Measurements from ENCODE around the gene RAP1GAP.

The RAP1GAP gene

DNA sequence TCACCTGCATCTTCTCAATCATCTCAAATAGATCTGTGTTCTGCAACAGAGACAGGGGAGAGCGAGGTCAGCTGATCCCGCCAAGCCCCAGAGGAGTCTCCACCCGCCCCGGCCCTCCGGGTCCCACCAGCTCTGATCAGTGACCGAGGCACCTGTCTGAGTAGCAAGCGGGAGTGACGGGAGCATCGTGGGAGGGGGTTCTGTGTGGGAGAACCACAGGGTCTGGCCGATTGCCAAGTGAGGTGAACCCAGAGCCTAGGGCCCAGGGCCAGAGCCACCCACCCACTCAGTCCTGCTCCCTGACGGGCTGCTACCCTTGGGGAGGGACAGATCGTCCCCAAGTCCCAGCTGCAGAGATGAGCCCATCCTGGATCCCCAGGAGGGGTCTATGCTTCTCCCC lies 49.1 kb downstream of the RAP1GAP start:
- H3K4me3 ChIP-seq (ENCODE audit: low read length), result peak overlapping the region; percentile 64
- no peak for DNase-seq (ENCODE audit: low read depth, low spot score)

- peak overlapping the region; percentile 64 for H3K4me3 ChIP-seq (ENCODE audit: low read length)
- DNase-seq (ENCODE audit: low read depth, low spot score), result no peak
Observed at GRCh38 chr1:21619375-21619947, 49.7 kb downstream of the RAP1GAP start.

- peak overlapping the region; percentile 64 for H3K4me3 ChIP-seq (ENCODE audit: low read length)
Observed at GRCh38 chr1:21618561-21619374, 50.4 kb downstream of the RAP1GAP start.

GRCh38 chr1:21618059-21618458 lies 51.1 kb downstream of the RAP1GAP start:
- no peak for DNase-seq (ENCODE audit: low read depth, low spot score)
- H3K4me3 ChIP-seq (ENCODE audit: low read length), result no peak overlapping the region

More at GRCh38 chr1:21618561-21619374, 50.4 kb downstream of the RAP1GAP start:
- DNase-seq (ENCODE audit: low read depth, low spot score), result no peak

- DNase-seq (ENCODE audit: low read depth, low spot score), result no peak
- H3K4me3 ChIP-seq (ENCODE audit: low read length), result no peak overlapping the region
Observed at GRCh38 chr1:21617126-21617738, 51.9 kb downstream of the RAP1GAP start.

- H3K4me3 ChIP-seq (ENCODE audit: low read length), result no peak overlapping the region
- DNase-seq (ENCODE audit: low read depth, low spot score), result no peak
Observed at GRCh38 chr1:21616372-21616771, 52.8 kb downstream of the RAP1GAP start.

DNA sequence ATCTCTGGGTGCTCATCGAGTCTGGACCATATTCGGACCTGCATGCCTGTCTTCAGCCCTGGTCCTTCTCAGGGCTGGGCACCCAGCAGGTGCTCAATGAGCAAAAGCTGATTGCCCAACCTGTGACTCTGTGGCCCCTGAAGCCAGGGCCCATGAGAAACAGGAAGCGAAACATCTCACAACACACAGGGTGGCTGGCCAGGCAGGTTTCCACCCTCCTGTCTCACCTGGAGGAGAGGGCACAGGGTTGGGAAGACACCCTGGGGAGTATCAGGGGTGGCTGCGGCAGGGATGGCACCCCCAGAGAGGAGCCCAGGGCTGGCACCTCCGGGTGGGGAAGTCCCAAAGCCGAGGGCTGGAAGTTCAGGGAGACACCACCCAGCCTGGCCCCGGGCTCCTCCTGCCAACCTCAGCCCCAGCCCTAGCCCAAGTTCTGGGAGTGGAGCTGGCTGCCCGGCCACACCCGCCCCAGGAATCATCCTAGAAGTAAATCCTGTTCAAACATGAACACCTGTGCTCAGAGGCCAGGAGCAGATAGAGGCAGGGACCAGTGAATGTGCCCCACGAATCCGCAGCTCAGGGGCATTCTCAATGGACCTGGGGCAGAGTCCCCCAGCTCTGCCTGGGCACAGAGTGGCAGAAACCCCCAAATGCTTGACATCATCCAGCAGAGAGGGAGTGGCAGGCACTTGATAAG lies 54.6 kb downstream of the RAP1GAP start:
- DNase-seq (ENCODE audit: low read depth, low spot score), result no peak

GRCh38 chr1:21613072-21613867 lies 55.9 kb downstream of the RAP1GAP start:
- no peak for DNase-seq (ENCODE audit: low read depth, low spot score)
- no peak overlapping the region for H3K4me3 ChIP-seq (ENCODE audit: low read length)

More for the DNA sequence above, 54.6 kb downstream of the RAP1GAP start:
- H3K4me3 ChIP-seq (ENCODE audit: low read length), result no peak overlapping the region

- no peak overlapping the region for H3K4me3 ChIP-seq (ENCODE audit: low read length)
- DNase-seq (ENCODE audit: low read depth, low spot score), result no peak
Observed at GRCh38 chr1:21612057-21612456, 57.1 kb downstream of the RAP1GAP start.

- no peak for DNase-seq (ENCODE audit: low read depth, low spot score)
Observed at GRCh38 chr1:21610989-21611785, 58.0 kb downstream of the RAP1GAP start.

GRCh38 chr1:21610027-21610426 lies 59.1 kb downstream of the RAP1GAP start:
- no peak overlapping the region for H3K4me3 ChIP-seq (ENCODE audit: low read length)
- DNase-seq (ENCODE audit: low read depth, low spot score), result no peak

More at GRCh38 chr1:21610989-21611785, 58.0 kb downstream of the RAP1GAP start:
- no peak overlapping the region for H3K4me3 ChIP-seq (ENCODE audit: low read length)

GRCh38 chr1:21608798-21609197 lies 60.4 kb downstream of the RAP1GAP start:
- DNase-seq (ENCODE audit: low read depth, low spot score), result no peak
- no peak overlapping the region for H3K4me3 ChIP-seq (ENCODE audit: low read length)

- no peak overlapping the region for H3K4me3 ChIP-seq (ENCODE audit: low read length)
- DNase-seq (ENCODE audit: low read depth, low spot score), result no peak
Observed at GRCh38 chr1:21607549-21608529, 61.3 kb downstream of the RAP1GAP start.

GRCh38 chr1:21605964-21606705 lies 63.0 kb downstream of the RAP1GAP start:
- no peak overlapping the region for H3K4me3 ChIP-seq (ENCODE audit: low read length)
- no peak for DNase-seq (ENCODE audit: low read depth, low spot score)

DNA sequence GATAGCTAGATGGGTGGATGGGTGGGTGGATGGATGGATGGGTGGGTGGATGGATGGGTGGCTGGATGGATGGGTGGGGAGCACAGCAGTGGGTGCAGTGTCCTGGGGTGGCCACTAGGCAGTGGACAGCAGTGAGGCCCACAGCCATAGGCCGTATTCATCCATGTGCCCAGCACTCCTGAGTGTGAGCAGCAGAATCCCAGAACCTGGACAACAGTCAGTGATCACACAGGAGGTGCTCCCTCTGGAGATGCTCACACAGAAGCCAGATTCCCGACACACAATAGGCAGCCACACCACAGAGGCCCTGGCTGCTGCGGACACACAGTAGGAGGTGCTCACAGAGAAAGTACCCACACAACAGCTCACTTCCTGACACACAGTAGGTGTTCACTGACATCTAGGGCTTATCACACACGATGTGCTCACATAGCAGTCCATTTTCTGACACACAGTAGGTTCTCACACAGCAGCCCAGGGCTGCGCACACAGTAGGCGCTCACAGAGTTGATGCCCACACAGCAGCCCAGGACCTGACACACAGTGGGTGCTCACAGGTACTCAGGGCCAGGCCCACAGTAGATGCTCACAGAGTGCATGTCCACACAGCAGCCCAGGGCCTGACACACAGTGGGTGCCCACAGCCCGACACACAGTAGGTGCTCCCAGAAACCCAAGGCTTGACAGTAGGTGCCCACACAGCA lies 64.0 kb downstream of the RAP1GAP start:
- no peak for DNase-seq (ENCODE audit: low read depth, low spot score)
- H3K4me3 ChIP-seq (ENCODE audit: low read length), result no peak overlapping the region
